IPS DF 6.9 (cell line): Measurements from ENCODE around the gene POC1B.

Experiments
- DNase-seq: peaks from one replicate; pipeline ENCODE4 v3.0.0-alpha.2; 2013; ENCODE audit warnings: low read depth, low spot score
- H3K27ac ChIP-seq: one replicate; pipeline ENCODE4 v1.5.1; 2013; ENCODE audit warnings: low read length, control low read depth
- H3K27me3 ChIP-seq: 2 replicates; pipeline ENCODE4 v1.6.1; 2013; ENCODE audit warnings: mild to moderate bottlenecking, low read length; ENCODE audit not compliant: control insufficient read depth, insufficient read depth
- H3K36me3 ChIP-seq: 2 replicates; pipeline ENCODE4 v1.6.1; 2013; ENCODE audit warnings: low read length; ENCODE audit not compliant: control insufficient read depth, insufficient read depth
- H3K4me1 ChIP-seq: 2 replicates; pipeline ENCODE4 v1.6.1; 2013; ENCODE audit warnings: low read length; ENCODE audit not compliant: control insufficient read depth, insufficient read depth
- H3K4me3 ChIP-seq: 2 replicates; pipeline ENCODE4 v1.5.1; 2013; ENCODE audit warnings: mild to moderate bottlenecking, low read length
- H3K9me3 ChIP-seq: 2 replicates; pipeline ENCODE4 v1.6.1; 2013; ENCODE audit warnings: low read length, inconsistent platforms; ENCODE audit not compliant: control insufficient read depth, insufficient read depth
- WGBS: extraction: QIAGEN DNeasy Blood & Tissue Kit; methylation state at CpG from one replicate; pipeline ENCODE4 v1.1.7; 2013; ENCODE audit warnings: mixed read lengths, missing lambda C conversion rate; ENCODE audit not compliant: insufficient read length, insufficient coverage; 5-methylcytosine and 5-hydroxymethylcytosine counted together

The POC1B gene

GRCh38 chr12:89556976-89557375 is 31.1 kb upstream of the POC1B start:
- Histone ChIP-seq H3K9me3 (no peaks in the 10 kb centered on the region), H3K4me1 (no peaks in the 10 kb centered on the region), H3K27ac (no peak overlapping the region), H3K27me3 (no peaks in the 10 kb centered on the region), H3K4me3 (no peak overlapping the region), H3K36me3 (no peaks in the 10 kb centered on the region)
- WGBS = no CpG with 5 or more reads among the region's 2 CpGs
- DNase-seq = no peak

GRCh38 chr12:89552376-89552775 is 26.5 kb upstream of the POC1B start:
- WGBS = no CpG with 5 or more reads among the region's 1 CpG
- no peaks in the 10 kb centered on the region for H3K27me3 ChIP-seq
- H3K4me3 ChIP-seq = no peak overlapping the region
- no peaks in the 10 kb centered on the region for H3K36me3 ChIP-seq
- H3K27ac ChIP-seq = no peak overlapping the region
- no peak for DNase-seq
- H3K9me3 ChIP-seq = no peaks in the 10 kb centered on the region
- no peaks in the 10 kb centered on the region for H3K4me1 ChIP-seq

- H3K27me3 ChIP-seq = no peaks in the 10 kb centered on the region
- H3K4me1 ChIP-seq = no peaks in the 10 kb centered on the region
- H3K9me3 ChIP-seq = no peaks in the 10 kb centered on the region
- no peak for DNase-seq
- H3K36me3 ChIP-seq = no peaks in the 10 kb centered on the region
- no peak overlapping the region for H3K4me3 ChIP-seq
- H3K27ac ChIP-seq = no peak overlapping the region
- no CpG with 5 or more reads among the region's 2 CpGs for WGBS
Measured at GRCh38 chr12:89551747-89552146, 25.9 kb upstream of the POC1B start.

GRCh38 chr12:89547101-89547500 is 21.3 kb upstream of the POC1B start:
- H3K9me3 ChIP-seq = no peaks in the 10 kb centered on the region
- H3K27ac ChIP-seq = no peak overlapping the region
- H3K4me1 ChIP-seq = no peaks in the 10 kb centered on the region
- WGBS = no CpG with 5 or more reads among the region's 4 CpGs
- H3K4me3 ChIP-seq = no peak overlapping the region
- no peaks in the 10 kb centered on the region for H3K27me3 ChIP-seq
- DNase-seq = no peak
- no peaks in the 10 kb centered on the region for H3K36me3 ChIP-seq

- no CpG with 5 or more reads among the region's 4 CpGs for WGBS
- H3K9me3 ChIP-seq = no peaks in the 10 kb centered on the region
- H3K27ac ChIP-seq = no peak overlapping the region
- DNase-seq = no peak
- H3K27me3 ChIP-seq = no peaks in the 10 kb centered on the region
- no peaks in the 10 kb centered on the region for H3K4me1 ChIP-seq
- no peak overlapping the region for H3K4me3 ChIP-seq
- H3K36me3 ChIP-seq = no peaks in the 10 kb centered on the region
Measured at GRCh38 chr12:89546151-89546550, 20.3 kb upstream of the POC1B start.

- Histone ChIP-seq H3K27me3 (no peaks in the 10 kb centered on the region), H3K27ac (no peak overlapping the region), H3K9me3 (no peaks in the 10 kb centered on the region), H3K4me3 (no peak overlapping the region), H3K4me1 (no peaks in the 10 kb centered on the region), H3K36me3 (no peaks in the 10 kb centered on the region)
- no peak for DNase-seq
- no CpG with 5 or more reads among the region's 6 CpGs for whole genome bisulfite sequencing
Measured at GRCh38 chr12:89544681-89545184, 18.9 kb upstream of the POC1B start.

GRCh38 chr12:89544022-89544421 is 18.2 kb upstream of the POC1B start:
- no CpG with 5 or more reads among the region's 1 CpG for WGBS
- H3K27me3 ChIP-seq = no peaks in the 10 kb centered on the region
- DNase-seq = no peak
- H3K9me3 ChIP-seq = no peaks in the 10 kb centered on the region
- H3K4me3 ChIP-seq = no peak overlapping the region
- no peak overlapping the region for H3K27ac ChIP-seq
- H3K4me1 ChIP-seq = no peaks in the 10 kb centered on the region
- no peaks in the 10 kb centered on the region for H3K36me3 ChIP-seq

GRCh38 chr12:89542912-89543592 is 17.2 kb upstream of the POC1B start:
- no peaks in the 10 kb centered on the region for H3K9me3 ChIP-seq
- H3K4me1 ChIP-seq = no peaks in the 10 kb centered on the region
- no CpG with 5 or more reads among the region's 6 CpGs for WGBS
- no peak overlapping the region for H3K4me3 ChIP-seq
- H3K36me3 ChIP-seq = no peaks in the 10 kb centered on the region
- H3K27ac ChIP-seq = no peak overlapping the region
- peak; percentile 78 for DNase-seq
- no peaks in the 10 kb centered on the region for H3K27me3 ChIP-seq

GRCh38 chr12:89542236-89542635 is 16.4 kb upstream of the POC1B start:
- Histone ChIP-seq H3K4me3 (no peak overlapping the region), H3K36me3 (no peaks in the 10 kb centered on the region), H3K4me1 (no peaks in the 10 kb centered on the region), H3K9me3 (no peaks in the 10 kb centered on the region), H3K27ac (no peak overlapping the region), H3K27me3 (no peaks in the 10 kb centered on the region)
- 100% methylated on average over 1 of the region's 2 CpGs for WGBS
- no peak for DNase-seq

- Histone ChIP-seq H3K27me3 (no peaks in the 10 kb centered on the region), H3K9me3 (no peaks in the 10 kb centered on the region), H3K4me3 (no peak overlapping the region), H3K4me1 (no peaks in the 10 kb centered on the region), H3K27ac (no peak overlapping the region), H3K36me3 (no peaks in the 10 kb centered on the region)
- no peak for DNase-seq
- no CpG with 5 or more reads among the region's 3 CpGs for WGBS
Measured at GRCh38 chr12:89540586-89540985, 14.7 kb upstream of the POC1B start.
